ENCODE results near the gene PPAN. TPM values are rescaled to one million over a fixed set of nuclear protein-coding genes. Genes with fewer than 3 reads are reported as not detected.

PPAN gene
- total RNA-seq = 10 to 100 TPM; 14.6 to 39.0 TPM

- DNase-seq (ENCODE audit: low spot score) = peak; percentile 98
- no peak for TF ChIP-seq CTCF (IDR thresholded peaks at IDR 0.05)
- Histone ChIP-seq H3K27me3 (replicated peaks; ENCODE audit: insufficient read depth) (no peaks in the 10 kb centered on the region), H3K27ac (peak within 1 kb of the TSS; percentile 17 to 58), H3K9me3 (no peaks in the 10 kb centered on the region), H3K4me3 (peak within 1 kb of the TSS; percentile 82), H3K4me1 (ENCODE audit: control insufficient read depth in 1 of 2, low read depth in 2 of 2) (peaks cover 6 to 14% of the 10 kb centered on the region in 2 donors), H3K36me3 (peaks cover 39% of the 10 kb centered on the region)
- peak; percentile 78 for ATAC-seq (ENCODE audit: insufficient number of reproducible peaks, low FRiP score, low read depth)
Observed at GRCh38 chr19:10106100-10106936, at the start of gene PPAN. Gene PPAN, plus strand, starts transcription at chr19:10106362. Its CDS starts 33 bp downstream, at chr19:10106395.

- no peak overlapping the region for H3K27ac ChIP-seq
- H3K9me3 ChIP-seq = no peaks in the 10 kb centered on the region
- no peaks in the 10 kb centered on the region for H3K27me3 ChIP-seq (replicated peaks; ENCODE audit: insufficient read depth)
- H3K4me3 ChIP-seq = no peak overlapping the region
- no peak for DNase-seq (ENCODE audit: low spot score)
- TF ChIP-seq CTCF (IDR thresholded peaks at IDR 0.05) = no peak
- no peak for ATAC-seq (ENCODE audit: insufficient number of reproducible peaks, low FRiP score, low read depth)
- no peaks in the 10 kb centered on the region for H3K4me1 ChIP-seq (ENCODE audit: control insufficient read depth in 1 of 2, low read depth in 2 of 2)
- no peaks in the 10 kb centered on the region for H3K36me3 ChIP-seq
Observed at GRCh38 chr19:10061717-10062310, 44.3 kb upstream of the PPAN start.

GRCh38 chr19:10068205-10068604, 38.0 kb upstream of the PPAN start:
- H3K27me3 ChIP-seq (replicated peaks; ENCODE audit: insufficient read depth) = no peaks in the 10 kb centered on the region
- no peaks in the 10 kb centered on the region for H3K4me1 ChIP-seq (ENCODE audit: control insufficient read depth in 1 of 2, low read depth in 2 of 2)
- no peak overlapping the region for H3K4me3 ChIP-seq
- no peak overlapping the region for H3K27ac ChIP-seq
- TF ChIP-seq CTCF (IDR thresholded peaks at IDR 0.05) = no peak
- DNase-seq (ENCODE audit: low spot score) = no peak
- ATAC-seq (ENCODE audit: insufficient number of reproducible peaks, low FRiP score, low read depth) = no peak
- H3K9me3 ChIP-seq = no peaks in the 10 kb centered on the region
- no peaks in the 10 kb centered on the region for H3K36me3 ChIP-seq

- Histone ChIP-seq H3K4me1 (ENCODE audit: control insufficient read depth in 1 of 2, low read depth in 2 of 2) (no peaks in the 10 kb centered on the region), H3K4me3 (no peak overlapping the region), H3K36me3 (no peaks in the 10 kb centered on the region), H3K9me3 (peaks cover 2% of the 10 kb centered on the region), H3K27me3 (replicated peaks; ENCODE audit: insufficient read depth) (no peaks in the 10 kb centered on the region), H3K27ac (no peak overlapping the region)
- DNase-seq (ENCODE audit: low spot score) (no peak), ATAC-seq (ENCODE audit: insufficient number of reproducible peaks, low FRiP score, low read depth) (no peak)
- TF ChIP-seq CTCF (IDR thresholded peaks at IDR 0.05) = no peak
Observed at GRCh38 chr19:10069046-10069445, 37.1 kb upstream of the PPAN start.

- Histone ChIP-seq H3K4me3 (no peak overlapping the region), H3K27ac (no peak overlapping the region), H3K27me3 (replicated peaks; ENCODE audit: insufficient read depth) (no peaks in the 10 kb centered on the region), H3K9me3 (peaks cover 3% of the 10 kb centered on the region), H3K36me3 (no peaks in the 10 kb centered on the region), H3K4me1 (ENCODE audit: control insufficient read depth in 1 of 2, low read depth in 2 of 2) (no peaks in the 10 kb centered on the region)
- DNase-seq (ENCODE audit: low spot score) = no peak
- no peak for TF ChIP-seq CTCF (IDR thresholded peaks at IDR 0.05)
- ATAC-seq (ENCODE audit: insufficient number of reproducible peaks, low FRiP score, low read depth) = no peak
Observed at GRCh38 chr19:10070730-10071446, 35.3 kb upstream of the PPAN start.

All from thoracic aorta (tissue), 2 donors.